SK-N-SH (cell line): Measurements from ENCODE around the gene IL1F10. TPM values are rescaled to one million over a fixed set of nuclear protein-coding genes. Genes with fewer than 3 reads are reported as not detected.

Experiments used
- CTCF ChIA-PET: fragments of 300-600, 350-600 bp; formaldehyde crosslinking; extraction: SDS; loops from one replicate; lab custom pipeline; 2021; lab: Yijun Ruan, JAX
- POLR2A ChIA-PET: fragments of 350-600 bp; sonication (Branson Sonifier 250); formaldehyde crosslinking; extraction: SDS; loops from one replicate; lab custom pipeline; 2020; ENCODE audit warnings: antibody characterized with exemption, inconsistent platforms; lab: Yijun Ruan, JAX
- DNase-seq: peaks from one replicate; pipeline ENCODE4 v3.0.0; 2012
- H2AFZ ChIP-seq: fragments of 200-600 bp; sonication (generic); 2 replicates; pipeline ENCODE4 v1.8.1; 2016; ENCODE audit warnings: antibody characterized with exemption, mild to moderate bottlenecking, low read depth
- H3F3A ChIP-seq: fragments of 200-600 bp; sonication (generic); replicated peaks from 2 replicates; pipeline ENCODE3; 2016; ENCODE audit warnings: antibody characterized with exemption, mild to moderate bottlenecking; ENCODE audit not compliant: insufficient read depth
- H3K27ac ChIP-seq, 2 experiments: fragments of 200-500 bp in 1 of 2; fragments of 200-600 bp in 1 of 2; sonication (Bioruptor generic) in 1 of 2; sonication (generic), shearing (Covaris generic) in 1 of 2; 2 replicates each; pipeline versions ENCODE4 v1.5.1 to v1.6.1; 2014 to 2016; ENCODE audit warnings: low read depth in 2 of 2, inconsistent platforms in 1 of 2, low read length in 1 of 2, mild to moderate bottlenecking in 1 of 2, mixed read lengths in 1 of 2
- H3K27me3 ChIP-seq: fragments of 200-600 bp; sonication (generic), shearing (Covaris generic); 2 replicates; pipeline ENCODE4 v1.6.1; 2016; ENCODE audit warnings: mixed run types; ENCODE audit not compliant: insufficient read depth
- H3K36me3 ChIP-seq, 2 experiments: fragments of 200-500 bp in 1 of 2; fragments of 200-600 bp in 1 of 2; sonication (Bioruptor generic) in 1 of 2; sonication (generic) in 1 of 2; replicated peaks in 1 of 2; 2 replicates each; pipeline versions ENCODE3 to v1.5.1; 2014 to 2016; ENCODE audit warnings: low read length in 1 of 2, mild to moderate bottlenecking in 1 of 2; ENCODE audit not compliant: insufficient read depth in 2 of 2, control insufficient read depth in 1 of 2
- H3K4me1 ChIP-seq, 2 experiments: fragments of 200-500 bp in 1 of 2; fragments of 200-600 bp in 1 of 2; sonication (Bioruptor generic) in 1 of 2; sonication (generic), shearing (Covaris generic) in 1 of 2; 2 replicates each; pipeline versions ENCODE4 v1.5.1 to v1.6.1; 2014 to 2016; ENCODE audit warnings: low read depth in 1 of 2, low read length in 1 of 2, mixed run types in 1 of 2; ENCODE audit not compliant: insufficient read depth in 2 of 2, control insufficient read depth in 1 of 2
- H3K4me2 ChIP-seq: fragments of 200-600 bp; sonication (generic), shearing (Covaris generic); 2 replicates; pipeline ENCODE4 v1.6.1; 2017; ENCODE audit warnings: mixed run types
- H3K4me3 ChIP-seq, 2 experiments: fragments of 200-500 bp in 1 of 2; fragments of 200-600 bp in 1 of 2; sonication (Bioruptor generic) in 1 of 2; sonication (generic), shearing (Covaris generic) in 1 of 2; 2 replicates each; pipeline versions ENCODE4 v1.5.1 to v1.8.1; 2014 to 2016; ENCODE audit warnings: low read depth in 2 of 2, inconsistent platforms in 1 of 2, low read length in 1 of 2, mild to moderate bottlenecking in 1 of 2, mixed read lengths in 1 of 2, moderate library complexity in 1 of 2
- H3K79me2 ChIP-seq: fragments of 200-600 bp; sonication (generic); 2 replicates; pipeline ENCODE4 v1.8.1; 2017; ENCODE audit warnings: mild to moderate bottlenecking; ENCODE audit not compliant: insufficient read depth
- H3K9ac ChIP-seq: fragments of 200-600 bp; sonication (generic); 2 replicates; pipeline ENCODE4 v1.6.1; 2017; ENCODE audit warnings: mixed run types
- H3K9me2 ChIP-seq: fragments of 200-600 bp; sonication (generic); 2 replicates; pipeline ENCODE4 v1.6.1; 2017; ENCODE audit warnings: mixed run types
- H3K9me3 ChIP-seq: fragments of 200-600 bp; sonication (generic); 2 replicates; pipeline ENCODE4 v1.6.1; 2017; ENCODE audit warnings: mixed run types, mild to moderate bottlenecking, moderate library complexity
- H4K20me1 ChIP-seq: fragments of 200-600 bp; sonication (generic); 2 replicates; pipeline ENCODE4 v1.6.1; 2017; ENCODE audit warnings: mild to moderate bottlenecking, mixed run types; ENCODE audit not compliant: insufficient read depth
- CTCF ChIP-seq: fragments of 200-600 bp; sonication (generic); IDR thresholded peaks from 2 replicates; pipeline ENCODE4 v1.6.1; 2017; ENCODE audit warnings: antibody characterized with exemption, mild to moderate bottlenecking, moderate library complexity
- ELF1 ChIP-seq: IDR thresholded peaks from 2 replicates; pipeline ENCODE4 v1.4.0; 2012
- EP300 ChIP-seq, 2 experiments: IDR thresholded peaks; 2 replicates each; pipeline versions ENCODE4 v1.4.0 to v1.6.1; 2012; ENCODE audit warnings: borderline replicate concordance in 1 of 2, low read depth in 1 of 2, low read length in 1 of 2
- EZH2phosphoT487 ChIP-seq: fragments of 200-600 bp; sonication (generic); IDR thresholded peaks from 2 replicates; pipeline ENCODE4 v1.6.1; 2017; ENCODE audit warnings: low read depth, mixed run types, mild to moderate bottlenecking, antibody characterized with exemption, moderate library complexity, borderline replicate concordance
- FOSL2 ChIP-seq: IDR thresholded peaks from 2 replicates; pipeline ENCODE4 v1.4.0; 2012; ENCODE audit warnings: low read depth, mild to moderate bottlenecking, moderate library complexity, borderline replicate concordance
- FOXM1 ChIP-seq: IDR thresholded peaks from 2 replicates; pipeline ENCODE4 v1.4.0; 2012; ENCODE audit warnings: low read depth, mild to moderate bottlenecking
- GABPA ChIP-seq: IDR thresholded peaks from 2 replicates; pipeline ENCODE4 v1.4.0; 2012; ENCODE audit warnings: low read depth, mild to moderate bottlenecking
- GATA2 ChIP-seq: sonication (generic); formaldehyde crosslinking; IDR thresholded peaks from 2 replicates; pipeline ENCODE4 v1.5.0; 2020; ENCODE audit warnings: mild to moderate bottlenecking, missing genetic modification reagents
- MEF2A ChIP-seq: IDR thresholded peaks from 2 replicates; pipeline ENCODE4 v1.4.0; 2012; ENCODE audit warnings: low read depth, borderline replicate concordance
- NFIC ChIP-seq: IDR thresholded peaks from 2 replicates; pipeline ENCODE4 v1.4.0; 2012; ENCODE audit warnings: borderline replicate concordance
- PBX3 ChIP-seq: IDR thresholded peaks from 2 replicates; pipeline ENCODE4; 2012
- RCOR1 ChIP-seq: fragments of 150-350 bp; IDR thresholded peaks from 2 replicates; pipeline ENCODE4 v1.6.1; 2017; ENCODE audit warnings: antibody characterized with exemption, low read length
- REST ChIP-seq: IDR thresholded peaks from 2 replicates; pipeline ENCODE4 v1.6.1; 2012; ENCODE audit warnings: mild to moderate bottlenecking, low read depth, low read length, moderate library complexity
- SIN3A ChIP-seq: IDR thresholded peaks from 2 replicates; pipeline ENCODE4 v1.6.1; 2012; ENCODE audit warnings: low read depth, mild to moderate bottlenecking, low read length, moderate library complexity, borderline replicate concordance
- SMC3 ChIP-seq: IDR thresholded peaks from 2 replicates; pipeline ENCODE4 v1.6.1; 2012; ENCODE audit warnings: low read depth, low read length, improper control_type of control experiment
- TAF1 ChIP-seq: IDR thresholded peaks from 2 replicates; pipeline ENCODE4 v1.6.1; 2012; ENCODE audit warnings: low read depth, mild to moderate bottlenecking, low read length, moderate library complexity, borderline replicate concordance
- TCF12 ChIP-seq: IDR thresholded peaks from 2 replicates; pipeline ENCODE4 v1.4.0; 2012
- USF1 ChIP-seq: IDR thresholded peaks from 2 replicates; pipeline ENCODE4 v1.4.0; 2012; ENCODE audit warnings: low read depth, borderline replicate concordance
- ZBTB33 ChIP-seq: IDR thresholded peaks from 2 replicates; pipeline ENCODE4 v1.4.0; 2012; ENCODE audit warnings: low read depth, borderline replicate concordance
- WGBS: methylation state at CpG from one replicate; pipeline ENCODE4 v1.1.6; 2017; ENCODE audit warnings: low lambda C conversion rate; 5-methylcytosine and 5-hydroxymethylcytosine counted together
- polyA plus RNA-seq, 3 experiments: library from polyadenylated mRNA; depleted of rRNA; stranded (reverse); fragments of >200 nt; gene quantifications; 2 replicates each; pipeline ENCODE4 v1.2.3, GENCODE V29; 2012

The IL1F10 gene
- polyA plus RNA-seq, 1 of the 3 experiments (the other 2 are of a cell fraction), result not detected

- WGBS, result 13% methylated on average over 4 of the region's 4 CpGs
These were observed 54.6 kb downstream of the IL1F10 start for GRCh38 chr2:113122364-113122763.

GRCh38 chr2:113123726-113124125 lies 56.0 kb downstream of the IL1F10 start:
- no peak overlapping the region for H2AFZ ChIP-seq
- no peaks in the 10 kb centered on the region for H3K4me1 ChIP-seq
- DNase-seq, result no peak
- H3K79me2 ChIP-seq, result no peaks in the 10 kb centered on the region
- H3K36me3 ChIP-seq, result no peaks in the 10 kb centered on the region
- no peaks in the 10 kb centered on the region for H3K9me2 ChIP-seq
- H3K4me2 ChIP-seq, result no peak overlapping the region
- H3K27me3 ChIP-seq, result peaks cover 9% of the 10 kb centered on the region
- no peaks in the 10 kb centered on the region for H3F3A ChIP-seq
- no peaks in the 10 kb centered on the region for H3K9me3 ChIP-seq
- H4K20me1 ChIP-seq, result no peaks in the 10 kb centered on the region
- no peak overlapping the region for H3K27ac ChIP-seq
- WGBS, result 27% methylated on average over 3 of the region's 3 CpGs
- ChIA-PET CTCF (interaction anchor here (7.4 kb wide), 1 partner anchor 14 kb away, joined by 51 read pairs; no protein-coding TSS in a partner anchor), POLR2A (no interaction called here)
- no peak overlapping the region for H3K4me3 ChIP-seq
- H3K9ac ChIP-seq, result no peak overlapping the region
- TF ChIP-seq SMC3, result no peak
- no peak for TF ChIP-seq EZH2phosphoT487
- no peak for TF ChIP-seq GATA2 (CRISPR knock-in tag)
- no peak for TF ChIP-seq TCF12
- TF ChIP-seq TAF1, result no peak
- no peak for TF ChIP-seq EP300 (IDR thresholded peaks at IDR 0.05; ENCODE audit: borderline replicate concordance in 1 of 2, low read depth in 1 of 2, low read length in 1 of 2)
- TF ChIP-seq ZBTB33, result no peak
- TF ChIP-seq CTCF, result no peak
- TF ChIP-seq GABPA, result no peak
- TF ChIP-seq USF1, result no peak
- TF ChIP-seq SIN3A, result no peak
- TF ChIP-seq MEF2A, result no peak
- TF ChIP-seq REST, result no peak

More at GRCh38 chr2:113122364-113122763, 54.6 kb downstream of the IL1F10 start:
- H4K20me1 ChIP-seq, result no peaks in the 10 kb centered on the region
- no peak overlapping the region for H3K9ac ChIP-seq
- no peaks in the 10 kb centered on the region for H3K9me2 ChIP-seq
- no peak overlapping the region for H3K4me3 ChIP-seq
- no peaks in the 10 kb centered on the region for H3K36me3 ChIP-seq
- H3K27me3 ChIP-seq, result no peaks in the 10 kb centered on the region; the same call in 1 of the 2 replicates
- no peaks in the 10 kb centered on the region for H3K79me2 ChIP-seq
- H3F3A ChIP-seq, result no peaks in the 10 kb centered on the region
- TF ChIP-seq NFIC (no peak), PBX3 (no peak), ELF1 (no peak), FOSL2 (no peak), RCOR1 (no peak), MEF2A (no peak), FOXM1 (no peak)
- TF ChIP-seq, all 33 proteins: peak for 0
- Histone ChIP-seq H3K4me1 (no peaks in the 10 kb centered on the region; a peak in 1 of 4 replicates), H3K27ac (no peak overlapping the region), H3K9me3 (no peaks in the 10 kb centered on the region), H2AFZ (no peak overlapping the region), H3K4me2 (no peak overlapping the region)
- ChIA-PET CTCF (interaction anchor here (1.5 to 7.4 kb wide), 2 partner anchors 15 to 268 kb away, joined by 5 to 51 read pairs; no protein-coding TSS in a partner anchor), POLR2A (no interaction called here)
- no peak for DNase-seq
